Measurements from ENCODE around the gene GRXCR1. TPM values are rescaled to one million over a fixed set of nuclear protein-coding genes. Genes with fewer than 3 reads are reported as not detected.

The GRXCR1 gene
- total and polyA plus RNA-seq, 4 donors: not detected

DNA sequence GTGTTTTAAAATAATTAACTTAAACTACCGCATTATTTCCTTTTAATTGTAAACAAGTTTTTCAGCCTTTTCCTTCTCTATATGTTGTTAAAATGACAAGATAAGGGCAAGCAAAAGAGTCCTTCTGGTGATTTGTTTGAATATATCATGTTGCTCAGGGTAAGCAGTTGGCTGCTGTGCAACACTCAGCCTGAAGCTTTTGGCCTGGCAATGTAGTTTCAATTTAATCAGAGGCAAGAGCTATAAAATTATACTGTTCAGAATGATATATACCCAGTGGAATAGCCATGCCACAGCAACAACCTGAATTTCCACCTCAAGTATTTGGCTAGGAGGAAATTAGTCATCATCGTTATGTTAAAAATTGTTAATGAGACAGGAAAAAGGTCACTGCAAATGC, 53.4 kb downstream of the GRXCR1 start:
- WGBS: 84% methylated on average over 2 of the region's 2 CpGs
- Histone ChIP-seq H3K36me3 (ENCODE audit: control insufficient read depth in 4 of 4, insufficient read depth in 3 of 4, low read depth in 1 of 4, low read length in 3 of 4) (no peaks in the 10 kb centered on the region), H3K27ac (ENCODE audit: low read depth in 1 of 2, low read length in 2 of 2) (no peak overlapping the region), H3K9ac (ENCODE audit: low read depth in 1 of 2, low read length in 2 of 2) (no peak overlapping the region), H3K9me3 (ENCODE audit: control insufficient read depth in 4 of 4, low read length in 3 of 4) (no peaks in the 10 kb centered on the region), H3K4me1 (ENCODE audit: control insufficient read depth in 4 of 4, insufficient read depth in 4 of 4, low read length in 3 of 4) (no peaks in the 10 kb centered on the region), H3K4me3 (ENCODE audit: low read depth in 1 of 3, low read length in 3 of 3) (no peak overlapping the region), H3K27me3 (ENCODE audit: control insufficient read depth in 4 of 4, insufficient read depth in 4 of 4, low read length in 3 of 4) (no peaks in the 10 kb centered on the region)
- no peak for DNase-seq (ENCODE audit: low spot score)
- TF ChIP-seq RAD21 (IDR thresholded peaks at IDR 0.05): no peak

DNA sequence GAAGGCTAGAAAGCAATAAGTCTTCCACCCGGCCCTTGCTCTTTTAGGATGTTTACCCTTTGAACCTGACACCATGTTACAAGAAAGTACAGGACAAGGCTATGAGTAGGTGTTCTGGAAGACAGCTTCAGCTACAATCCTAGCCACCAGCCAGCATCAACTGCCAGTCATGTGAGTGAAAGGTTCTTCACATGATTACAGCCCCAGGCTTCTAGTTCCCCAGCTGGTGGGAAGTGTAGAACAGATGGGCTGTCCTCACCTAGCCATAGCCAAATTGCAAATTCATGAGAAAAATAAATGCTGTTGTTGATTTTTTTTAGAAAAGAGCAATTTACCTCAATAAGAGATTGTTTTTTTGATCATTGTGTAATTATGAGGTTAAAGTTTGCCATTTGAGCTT, 60.8 kb downstream of the GRXCR1 start:
- 42% methylated on average over 1 of the region's 1 CpG for WGBS
- no peak for DNase-seq (ENCODE audit: low spot score)
- Histone ChIP-seq H3K27me3 (ENCODE audit: control insufficient read depth in 4 of 4, insufficient read depth in 4 of 4, low read length in 3 of 4) (no peaks in the 10 kb centered on the region), H3K27ac (ENCODE audit: low read depth in 1 of 2, low read length in 2 of 2) (no peak overlapping the region), H3K36me3 (ENCODE audit: control insufficient read depth in 4 of 4, insufficient read depth in 3 of 4, low read depth in 1 of 4, low read length in 3 of 4) (no peaks in the 10 kb centered on the region), H3K9me3 (ENCODE audit: control insufficient read depth in 4 of 4, low read length in 3 of 4) (peaks cover 0 to 3% (median 0%) of the 10 kb centered on the region in 4 donors), H3K9ac (ENCODE audit: low read depth in 1 of 2, low read length in 2 of 2) (no peak overlapping the region), H3K4me3 (ENCODE audit: low read depth in 1 of 3, low read length in 3 of 3) (no peak overlapping the region), H3K4me1 (ENCODE audit: control insufficient read depth in 4 of 4, insufficient read depth in 4 of 4, low read length in 3 of 4) (no peaks in the 10 kb centered on the region)
- TF ChIP-seq HNF4A (conservative IDR thresholded peaks at IDR 0.05) (no peak), RAD21 (IDR thresholded peaks at IDR 0.05) (no peak), EGR1 (IDR thresholded peaks at IDR 0.05; ENCODE audit: low read depth in 2 of 2) (no peak), TAF1 (conservative IDR thresholded peaks at IDR 0.05) (no peak)
- TF ChIP-seq, protein P1, sequence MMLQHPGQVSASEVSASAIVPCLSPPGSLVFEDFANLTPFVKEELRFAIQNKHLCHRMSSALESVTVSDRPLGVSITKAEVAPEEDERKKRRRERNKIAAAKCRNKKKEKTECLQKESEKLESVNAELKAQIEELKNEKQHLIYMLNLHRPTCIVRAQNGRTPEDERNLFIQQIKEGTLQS (IDR thresholded peaks at IDR 0.05): no peak
- TF ChIP-seq, protein P2, sequence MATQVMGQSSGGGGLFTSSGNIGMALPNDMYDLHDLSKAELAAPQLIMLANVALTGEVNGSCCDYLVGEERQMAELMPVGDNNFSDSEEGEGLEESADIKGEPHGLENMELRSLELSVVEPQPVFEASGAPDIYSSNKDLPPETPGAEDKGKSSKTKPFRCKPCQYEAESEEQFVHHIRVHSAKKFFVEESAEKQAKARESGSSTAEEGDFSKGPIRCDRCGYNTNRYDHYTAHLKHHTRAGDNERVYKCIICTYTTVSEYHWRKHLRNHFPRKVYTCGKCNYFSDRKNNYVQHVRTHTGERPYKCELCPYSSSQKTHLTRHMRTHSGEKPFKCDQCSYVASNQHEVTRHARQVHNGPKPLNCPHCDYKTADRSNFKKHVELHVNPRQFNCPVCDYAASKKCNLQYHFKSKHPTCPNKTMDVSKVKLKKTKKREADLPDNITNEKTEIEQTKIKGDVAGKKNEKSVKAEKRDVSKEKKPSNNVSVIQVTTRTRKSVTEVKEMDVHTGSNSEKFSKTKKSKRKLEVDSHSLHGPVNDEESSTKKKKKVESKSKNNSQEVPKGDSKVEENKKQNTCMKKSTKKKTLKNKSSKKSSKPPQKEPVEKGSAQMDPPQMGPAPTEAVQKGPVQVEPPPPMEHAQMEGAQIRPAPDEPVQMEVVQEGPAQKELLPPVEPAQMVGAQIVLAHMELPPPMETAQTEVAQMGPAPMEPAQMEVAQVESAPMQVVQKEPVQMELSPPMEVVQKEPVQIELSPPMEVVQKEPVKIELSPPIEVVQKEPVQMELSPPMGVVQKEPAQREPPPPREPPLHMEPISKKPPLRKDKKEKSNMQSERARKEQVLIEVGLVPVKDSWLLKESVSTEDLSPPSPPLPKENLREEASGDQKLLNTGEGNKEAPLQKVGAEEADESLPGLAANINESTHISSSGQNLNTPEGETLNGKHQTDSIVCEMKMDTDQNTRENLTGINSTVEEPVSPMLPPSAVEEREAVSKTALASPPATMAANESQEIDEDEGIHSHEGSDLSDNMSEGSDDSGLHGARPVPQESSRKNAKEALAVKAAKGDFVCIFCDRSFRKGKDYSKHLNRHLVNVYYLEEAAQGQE (IDR thresholded peaks at IDR 0.05): no peak

DNA sequence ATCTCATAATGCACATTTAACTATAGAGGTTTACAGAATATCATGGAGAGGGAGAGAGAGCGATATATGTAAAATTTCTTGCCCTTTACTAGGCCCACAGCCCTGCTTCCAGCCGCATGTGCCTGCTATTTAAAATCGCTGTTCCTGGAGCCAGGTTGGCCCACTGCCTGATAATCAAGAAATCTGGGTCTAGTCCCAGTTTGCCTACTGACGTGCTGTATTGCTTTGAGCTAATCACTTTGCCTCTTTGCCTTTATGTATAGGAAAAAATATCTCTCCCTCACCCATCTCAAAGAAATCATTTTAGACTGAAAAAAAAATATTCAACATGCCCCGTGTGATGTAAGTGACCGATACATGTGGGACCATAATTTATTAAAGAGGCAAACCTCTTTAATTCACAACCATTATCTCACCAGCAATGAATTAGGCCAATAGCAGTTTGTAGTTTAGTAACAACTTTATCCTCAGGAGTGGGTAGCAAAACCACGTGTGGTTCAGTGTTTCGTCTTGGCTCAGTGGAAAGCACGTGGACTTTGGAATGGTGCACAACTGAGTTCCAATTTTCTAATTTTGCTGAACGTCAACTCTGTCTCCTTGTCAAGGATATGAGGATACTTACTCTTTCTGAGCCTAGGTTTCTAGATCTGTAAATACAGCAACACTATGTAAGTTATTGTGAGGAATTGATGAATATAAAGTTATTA, 62.6 kb downstream of the GRXCR1 start:
- peaks cover 0 to 3% (median 0%) of the 10 kb centered on the region in 4 donors for H3K9me3 ChIP-seq (ENCODE audit: control insufficient read depth in 4 of 4, low read length in 3 of 4)
- TF ChIP-seq HNF4G (IDR thresholded peaks at IDR 0.05): no peak
- TF ChIP-seq, protein P3, sequence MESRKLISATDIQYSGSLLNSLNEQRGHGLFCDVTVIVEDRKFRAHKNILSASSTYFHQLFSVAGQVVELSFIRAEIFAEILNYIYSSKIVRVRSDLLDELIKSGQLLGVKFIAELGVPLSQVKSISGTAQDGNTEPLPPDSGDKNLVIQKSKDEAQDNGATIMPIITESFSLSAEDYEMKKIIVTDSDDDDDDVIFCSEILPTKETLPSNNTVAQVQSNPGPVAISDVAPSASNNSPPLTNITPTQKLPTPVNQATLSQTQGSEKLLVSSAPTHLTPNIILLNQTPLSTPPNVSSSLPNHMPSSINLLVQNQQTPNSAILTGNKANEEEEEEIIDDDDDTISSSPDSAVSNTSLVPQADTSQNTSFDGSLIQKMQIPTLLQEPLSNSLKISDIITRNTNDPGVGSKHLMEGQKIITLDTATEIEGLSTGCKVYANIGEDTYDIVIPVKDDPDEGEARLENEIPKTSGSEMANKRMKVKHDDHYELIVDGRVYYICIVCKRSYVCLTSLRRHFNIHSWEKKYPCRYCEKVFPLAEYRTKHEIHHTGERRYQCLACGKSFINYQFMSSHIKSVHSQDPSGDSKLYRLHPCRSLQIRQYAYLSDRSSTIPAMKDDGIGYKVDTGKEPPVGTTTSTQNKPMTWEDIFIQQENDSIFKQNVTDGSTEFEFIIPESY (IDR thresholded peaks at IDR 0.05): no peak
- no peak for TF ChIP-seq GABPA (IDR thresholded peaks at IDR 0.05 in 1 of 2, conservative IDR thresholded peaks at IDR 0.05 in 1 of 2)
- TF ChIP-seq NR2F2 (IDR thresholded peaks at IDR 0.05): no peak
- TF ChIP-seq RAD21 (IDR thresholded peaks at IDR 0.05): no peak
- TF ChIP-seq FOXA1 (IDR thresholded peaks at IDR 0.05): no peak
- TF ChIP-seq, protein P1 (IDR thresholded peaks at IDR 0.05): no peak
- no peak for TF ChIP-seq SP1 (IDR thresholded peaks at IDR 0.05)
- no peak for TF ChIP-seq FOXA2 (IDR thresholded peaks at IDR 0.05)
- TF ChIP-seq, protein P2 (IDR thresholded peaks at IDR 0.05): no peak
- TF ChIP-seq, protein P4, sequence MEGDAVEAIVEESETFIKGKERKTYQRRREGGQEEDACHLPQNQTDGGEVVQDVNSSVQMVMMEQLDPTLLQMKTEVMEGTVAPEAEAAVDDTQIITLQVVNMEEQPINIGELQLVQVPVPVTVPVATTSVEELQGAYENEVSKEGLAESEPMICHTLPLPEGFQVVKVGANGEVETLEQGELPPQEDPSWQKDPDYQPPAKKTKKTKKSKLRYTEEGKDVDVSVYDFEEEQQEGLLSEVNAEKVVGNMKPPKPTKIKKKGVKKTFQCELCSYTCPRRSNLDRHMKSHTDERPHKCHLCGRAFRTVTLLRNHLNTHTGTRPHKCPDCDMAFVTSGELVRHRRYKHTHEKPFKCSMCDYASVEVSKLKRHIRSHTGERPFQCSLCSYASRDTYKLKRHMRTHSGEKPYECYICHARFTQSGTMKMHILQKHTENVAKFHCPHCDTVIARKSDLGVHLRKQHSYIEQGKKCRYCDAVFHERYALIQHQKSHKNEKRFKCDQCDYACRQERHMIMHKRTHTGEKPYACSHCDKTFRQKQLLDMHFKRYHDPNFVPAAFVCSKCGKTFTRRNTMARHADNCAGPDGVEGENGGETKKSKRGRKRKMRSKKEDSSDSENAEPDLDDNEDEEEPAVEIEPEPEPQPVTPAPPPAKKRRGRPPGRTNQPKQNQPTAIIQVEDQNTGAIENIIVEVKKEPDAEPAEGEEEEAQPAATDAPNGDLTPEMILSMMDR (IDR thresholded peaks at IDR 0.05; ENCODE audit: low read depth, low read length, missing input control): no peak
- TF ChIP-seq YY1 (IDR thresholded peaks at IDR 0.05): no peak
- no peak for TF ChIP-seq EGR1 (IDR thresholded peaks at IDR 0.05; ENCODE audit: low read depth in 2 of 2)
- H3K27ac ChIP-seq (ENCODE audit: low read depth in 1 of 2, low read length in 2 of 2): no peak overlapping the region
- H3K4me1 ChIP-seq (ENCODE audit: control insufficient read depth in 4 of 4, insufficient read depth in 4 of 4, low read length in 3 of 4): no peaks in the 10 kb centered on the region
- no peak overlapping the region for H3K9ac ChIP-seq (ENCODE audit: low read depth in 1 of 2, low read length in 2 of 2)
- DNase-seq (ENCODE audit: low spot score): no peak
- no peak overlapping the region for H3K4me3 ChIP-seq (ENCODE audit: low read depth in 1 of 3, low read length in 3 of 3)
- no peaks in the 10 kb centered on the region for H3K27me3 ChIP-seq (ENCODE audit: control insufficient read depth in 4 of 4, insufficient read depth in 4 of 4, low read length in 3 of 4)
- no peaks in the 10 kb centered on the region for H3K36me3 ChIP-seq (ENCODE audit: control insufficient read depth in 4 of 4, insufficient read depth in 3 of 4, low read depth in 1 of 4, low read length in 3 of 4)
- WGBS: 75% methylated on average over 10 of the region's 10 CpGs

Measured in liver (tissue), 9 donors.